OCI-LY3 (cell line): ENCODE measurements around the gene ATP8B3.

Experiments
- EZH2phosphoT487 ChIP-seq: fragments of 200-600 bp; shearing (Covaris generic); IDR thresholded peaks from 2 replicates; pipeline ENCODE4 v1.6.1; 2018; ENCODE audit warnings: antibody characterized with exemption, mixed run types, low read depth
- TF ChIP-seq, protein P1 (sequence below): fragments of 200-600, 300-600 bp; sonication (generic); IDR thresholded peaks from 2 replicates; pipeline ENCODE4 v1.5.1; 2014; ENCODE audit warnings: antibody characterized with exemption, low read length, low read depth

DNA sequence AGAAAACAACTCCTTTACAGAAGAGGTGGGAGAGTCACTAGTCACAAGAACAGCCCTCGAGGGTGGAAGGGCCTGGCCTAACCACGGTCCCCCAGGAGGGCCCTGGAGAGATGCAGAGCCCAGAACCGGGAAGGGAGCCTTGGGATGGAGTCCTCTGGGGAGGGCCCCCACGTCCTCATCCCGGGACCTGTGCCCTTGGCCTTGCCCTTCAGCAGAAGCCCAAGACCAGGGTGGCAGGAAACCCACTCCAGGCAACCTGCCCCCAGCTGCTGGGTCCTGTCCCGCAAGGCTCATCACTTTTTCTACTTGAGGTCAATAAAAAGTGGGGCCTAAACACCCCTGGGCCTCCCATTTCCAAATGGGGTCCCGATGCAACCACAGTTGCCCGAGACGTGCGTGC lies 2.3 kb upstream of the ATP8B3 start:
- TF ChIP-seq, protein P1, sequence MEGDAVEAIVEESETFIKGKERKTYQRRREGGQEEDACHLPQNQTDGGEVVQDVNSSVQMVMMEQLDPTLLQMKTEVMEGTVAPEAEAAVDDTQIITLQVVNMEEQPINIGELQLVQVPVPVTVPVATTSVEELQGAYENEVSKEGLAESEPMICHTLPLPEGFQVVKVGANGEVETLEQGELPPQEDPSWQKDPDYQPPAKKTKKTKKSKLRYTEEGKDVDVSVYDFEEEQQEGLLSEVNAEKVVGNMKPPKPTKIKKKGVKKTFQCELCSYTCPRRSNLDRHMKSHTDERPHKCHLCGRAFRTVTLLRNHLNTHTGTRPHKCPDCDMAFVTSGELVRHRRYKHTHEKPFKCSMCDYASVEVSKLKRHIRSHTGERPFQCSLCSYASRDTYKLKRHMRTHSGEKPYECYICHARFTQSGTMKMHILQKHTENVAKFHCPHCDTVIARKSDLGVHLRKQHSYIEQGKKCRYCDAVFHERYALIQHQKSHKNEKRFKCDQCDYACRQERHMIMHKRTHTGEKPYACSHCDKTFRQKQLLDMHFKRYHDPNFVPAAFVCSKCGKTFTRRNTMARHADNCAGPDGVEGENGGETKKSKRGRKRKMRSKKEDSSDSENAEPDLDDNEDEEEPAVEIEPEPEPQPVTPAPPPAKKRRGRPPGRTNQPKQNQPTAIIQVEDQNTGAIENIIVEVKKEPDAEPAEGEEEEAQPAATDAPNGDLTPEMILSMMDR: no peak
- TF ChIP-seq EZH2phosphoT487: no peak
